GM13976 (cell line): ENCODE results near the gene EEFSEC.

Experiments used
- DNase-seq: peaks from one replicate; pipeline ENCODE4 v3.0.0; 2012; ENCODE audit warnings: low spot score
- CTCF ChIP-seq: IDR thresholded peaks from 2 replicates; pipeline ENCODE4 v1.5.1; 2012; ENCODE audit warnings: borderline replicate concordance, mild to moderate bottlenecking; ENCODE audit not compliant: insufficient read depth; ENCODE audit errors: extremely low read depth, missing control alignments, control extremely low read depth
- in situ Hi-C: fragments of 300-500 bp; cut with MboI; formaldehyde crosslinking; loops from one replicate; pipeline ENCODE4 v1.12.0; 2022; ENCODE audit warnings: low sequenced_read_pairs, mixed read lengths, inconsistent platforms; ENCODE audit not compliant: unreplicated experiment

EEFSEC gene

GRCh38 chr3:128254967-128255366 is 101.7 kb downstream of the EEFSEC start:
- in situ Hi-C loops = no loop called here
- no peak for TF ChIP-seq CTCF
- DNase-seq = no peak

- in situ Hi-C loops = no loop called here
- no peak for TF ChIP-seq CTCF
Observed at GRCh38 chr3:128256131-128256530, 102.8 kb downstream of the EEFSEC start.

GRCh38 chr3:128257632-128258031 is 104.4 kb downstream of the EEFSEC start:
- no peak for DNase-seq
- no peak for TF ChIP-seq CTCF
- in situ Hi-C loops = no loop called here

More at GRCh38 chr3:128256131-128256530, 102.8 kb downstream of the EEFSEC start:
- DNase-seq = no peak

- no peak for TF ChIP-seq CTCF
- no peak for DNase-seq
- in situ Hi-C loops = no loop called here
Observed at GRCh38 chr3:128260275-128260674, 107.0 kb downstream of the EEFSEC start.

- in situ Hi-C loops = no loop called here
- TF ChIP-seq CTCF = no peak
- DNase-seq = no peak
Observed at GRCh38 chr3:128262457-128262856, 109.2 kb downstream of the EEFSEC start.

- TF ChIP-seq CTCF = no peak
- DNase-seq = no peak
- in situ Hi-C loops = no loop called here
Observed at GRCh38 chr3:128263118-128263517, 109.8 kb downstream of the EEFSEC start.

GRCh38 chr3:128263946-128264345 is 110.7 kb downstream of the EEFSEC start:
- DNase-seq = no peak
- in situ Hi-C loops = no loop called here
- TF ChIP-seq CTCF = no peak
